HL-60/S4 (cell line): ENCODE data around the gene PYGM.

Experiments used
- in situ Hi-C: fragments of 300-500 bp; cut with MboI; formaldehyde crosslinking; loops from 2 replicates; pipeline ENCODE4 v1.14.3; 2022; ENCODE audit warnings: low sequenced_read_pairs

Gene PYGM

DNA sequence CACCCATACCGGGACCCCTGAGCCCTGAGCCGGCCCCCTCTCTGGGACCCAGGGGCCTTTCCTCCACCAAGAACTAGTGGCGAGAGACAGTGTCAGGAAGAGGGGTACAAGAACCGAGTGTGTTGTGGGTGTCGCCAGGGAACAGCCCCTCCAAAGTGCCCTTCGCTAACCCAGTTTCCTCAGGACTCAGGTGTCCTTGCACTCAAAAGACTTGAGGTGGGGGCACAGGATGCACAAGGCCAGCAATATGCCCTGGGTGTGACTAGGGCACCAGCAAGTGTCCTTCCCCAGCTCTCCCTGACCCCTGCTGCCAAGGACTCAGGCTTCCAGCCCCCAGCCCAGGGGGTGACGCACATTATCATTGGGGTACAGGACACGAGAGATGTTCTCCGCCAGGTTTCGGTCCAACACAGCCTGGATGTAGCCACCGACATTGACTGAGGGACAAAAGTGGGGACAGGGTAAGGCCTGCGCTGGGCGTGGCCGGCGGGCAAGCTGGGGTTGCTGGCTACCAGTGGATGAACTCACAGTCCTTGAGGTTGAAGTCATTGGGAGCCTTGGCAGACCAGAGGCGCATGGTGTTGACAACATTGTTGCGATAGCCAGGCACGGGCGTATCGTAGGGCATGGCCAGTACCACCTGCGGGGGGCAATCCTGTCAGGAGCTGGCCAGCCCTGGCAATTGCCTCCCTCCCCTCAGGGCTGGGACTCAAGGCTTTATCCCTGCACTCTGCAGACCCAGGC lies 4.7 kb downstream of the PYGM start:
- in situ Hi-C loops: no loop called here

DNA sequence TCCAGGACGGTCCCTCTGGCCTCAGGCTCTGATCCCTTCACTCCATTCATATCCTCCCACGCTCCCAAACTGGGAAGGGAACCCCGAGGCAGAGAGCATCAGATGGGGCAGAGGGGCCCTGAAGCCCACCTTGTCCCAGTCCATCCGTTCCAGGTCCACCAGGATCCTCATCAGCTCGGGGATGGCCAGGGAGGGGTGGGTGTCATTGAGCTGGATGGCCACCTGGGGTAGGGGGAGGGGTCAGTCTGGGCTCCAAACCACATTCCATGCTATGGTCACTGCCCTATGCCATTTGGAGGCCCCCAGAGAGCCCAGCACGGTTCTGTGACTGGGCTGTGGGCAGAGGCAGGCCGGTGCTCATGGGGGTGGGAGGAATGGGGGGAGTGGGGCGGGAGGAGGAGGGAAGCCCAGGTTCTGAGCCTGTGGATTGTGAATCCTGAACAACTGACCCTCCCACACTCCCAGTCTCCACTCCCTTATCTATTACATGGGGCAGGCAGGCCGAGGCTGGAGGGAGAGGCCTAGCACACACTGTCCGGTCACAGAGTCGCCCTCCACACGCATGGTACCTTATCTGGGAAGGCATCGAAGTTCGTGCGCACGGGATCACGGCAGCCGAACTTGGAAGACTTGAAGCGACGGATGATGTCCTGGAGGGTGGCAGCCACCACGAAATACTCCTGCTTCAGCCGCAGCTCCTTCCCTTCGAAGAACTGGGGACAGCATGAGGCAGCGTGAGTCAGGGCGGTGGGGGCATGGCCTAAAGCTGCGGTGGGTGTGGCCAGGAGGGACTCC lies 5.5 kb downstream of the PYGM start:
- in situ Hi-C loops: no loop called here

DNA sequence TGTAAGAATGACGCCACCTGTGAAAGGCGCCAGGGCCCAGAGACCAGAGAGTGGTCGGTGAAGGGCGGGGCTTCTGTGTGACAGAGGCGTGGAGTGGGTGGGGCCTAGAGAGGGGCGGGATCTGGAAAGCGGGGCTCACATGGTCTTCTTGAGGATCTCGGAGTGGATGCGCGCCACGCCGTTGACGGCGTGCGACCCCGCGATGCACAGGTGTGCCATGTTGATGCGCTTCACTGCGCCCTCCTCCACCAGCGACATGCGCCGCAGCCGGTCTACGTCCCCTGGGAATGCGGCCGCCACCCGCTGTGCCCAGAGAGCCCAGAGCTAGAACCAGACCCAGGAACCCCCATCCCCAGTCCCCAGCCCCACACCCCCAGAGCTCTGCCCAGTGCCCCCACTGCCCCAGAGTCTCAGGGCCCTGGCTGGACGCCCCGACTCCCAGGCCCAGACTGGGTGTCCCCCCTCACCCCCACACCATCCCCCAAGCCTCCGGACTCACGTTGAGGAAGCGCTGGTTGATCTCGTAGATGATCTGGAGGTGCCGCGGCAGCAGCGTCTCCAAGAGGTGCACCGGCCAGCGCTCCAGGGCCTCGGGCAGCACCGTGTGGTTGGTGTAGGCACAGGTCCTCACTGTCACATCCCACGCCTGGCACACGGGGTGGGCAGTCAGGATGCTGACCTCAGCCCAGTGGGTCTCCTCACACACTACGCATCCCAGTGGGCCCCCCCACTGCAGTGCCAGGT lies 6.2 kb downstream of the PYGM start:
- in situ Hi-C loops: no loop called here

DNA sequence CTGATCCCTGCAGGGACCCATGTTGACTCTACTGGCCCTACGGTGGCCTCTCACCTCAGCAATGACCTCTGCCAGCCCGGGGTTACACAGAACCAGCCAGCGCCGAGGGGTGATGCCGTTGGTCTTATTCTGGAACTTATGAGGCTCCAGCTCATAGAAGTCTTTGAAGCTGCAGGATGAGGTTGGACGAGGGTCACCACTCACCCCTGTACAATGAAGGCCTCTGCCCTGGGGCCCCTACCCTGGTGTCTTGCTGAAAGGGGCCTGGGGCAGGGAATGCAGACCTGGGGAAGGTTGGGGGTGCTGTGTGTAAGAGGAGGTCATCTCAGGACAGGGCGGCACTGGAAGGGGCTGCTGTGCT lies 6.8 kb downstream of the PYGM start:
- in situ Hi-C loops: no loop called here

DNA sequence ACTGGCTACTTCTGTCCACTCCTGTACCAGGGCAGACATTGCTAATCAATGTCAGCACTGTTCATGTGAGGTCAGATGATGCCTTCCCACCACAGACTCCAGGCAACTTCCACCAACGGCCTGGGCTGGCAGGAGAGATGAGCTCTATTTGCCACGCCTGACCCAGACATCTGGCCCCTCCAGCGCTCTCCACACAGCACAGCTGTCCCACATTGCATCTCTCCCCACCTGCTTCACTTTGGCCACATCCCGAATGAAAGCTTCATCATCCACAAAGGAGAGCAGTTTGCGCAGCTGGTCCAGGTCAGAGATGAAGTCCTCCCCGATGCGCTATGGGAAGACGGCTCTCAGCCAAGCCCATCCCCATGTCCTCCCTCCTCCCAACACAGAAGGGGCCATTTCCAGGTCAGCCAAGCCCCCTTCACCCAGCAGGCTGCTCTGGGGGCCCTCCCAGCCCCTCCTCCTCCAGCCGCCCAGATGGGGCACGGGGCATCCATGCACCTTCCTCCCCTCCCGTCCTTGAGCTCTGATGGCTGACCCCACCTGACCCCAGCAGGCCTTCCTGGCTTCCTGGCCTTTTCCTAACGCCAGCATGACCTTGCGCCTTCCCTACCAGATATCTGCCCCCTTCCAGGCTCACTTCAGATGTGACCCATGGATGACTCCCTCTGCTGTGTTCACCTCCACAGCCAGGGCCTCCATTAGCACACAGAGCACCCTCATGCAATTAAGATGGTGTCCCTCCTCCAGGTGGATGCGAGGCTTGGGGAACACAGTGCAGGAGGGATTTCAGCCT lies 7.4 kb downstream of the PYGM start:
- in situ Hi-C loops: no loop called here

DNA sequence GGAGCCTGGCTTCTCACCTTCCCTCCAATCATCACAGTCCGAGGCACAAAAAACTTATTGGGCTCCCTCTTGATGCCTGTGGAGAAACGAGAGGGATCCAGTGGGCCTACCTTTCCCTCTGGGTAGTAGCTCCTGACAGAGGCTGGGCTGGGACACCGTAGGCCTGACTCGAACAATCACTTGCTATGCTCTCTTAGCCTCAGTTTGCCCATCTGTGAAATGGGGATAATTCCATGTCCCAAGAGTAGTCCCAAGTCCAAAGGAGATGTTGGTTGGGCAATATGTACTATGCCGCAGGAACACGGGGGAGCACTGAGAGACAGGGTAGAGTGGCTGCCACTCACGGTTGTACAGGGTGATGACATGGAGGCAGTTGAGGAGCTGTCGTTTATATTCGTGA lies 8.2 kb downstream of the PYGM start:
- in situ Hi-C loops: no loop called here

DNA sequence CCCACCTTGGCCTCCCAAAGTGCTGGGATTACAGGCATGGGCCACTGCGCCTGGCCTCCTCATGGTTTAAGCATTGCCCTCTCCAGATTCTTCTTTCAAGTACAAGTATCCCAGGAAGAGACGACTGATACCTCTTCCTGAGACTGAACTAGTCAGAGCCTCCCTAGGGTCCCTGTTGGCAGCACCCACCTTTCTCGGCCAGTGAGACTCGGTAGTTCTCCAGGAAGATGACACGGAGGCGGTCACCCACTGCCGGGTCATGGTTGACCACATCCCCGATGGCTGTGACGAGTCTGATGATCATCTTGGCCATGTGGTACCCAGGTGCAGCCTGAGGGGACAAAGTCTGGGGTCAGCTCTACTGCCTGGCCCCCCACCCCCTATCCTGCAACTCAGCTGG lies 8.6 kb downstream of the PYGM start:
- in situ Hi-C loops: no loop called here

DNA sequence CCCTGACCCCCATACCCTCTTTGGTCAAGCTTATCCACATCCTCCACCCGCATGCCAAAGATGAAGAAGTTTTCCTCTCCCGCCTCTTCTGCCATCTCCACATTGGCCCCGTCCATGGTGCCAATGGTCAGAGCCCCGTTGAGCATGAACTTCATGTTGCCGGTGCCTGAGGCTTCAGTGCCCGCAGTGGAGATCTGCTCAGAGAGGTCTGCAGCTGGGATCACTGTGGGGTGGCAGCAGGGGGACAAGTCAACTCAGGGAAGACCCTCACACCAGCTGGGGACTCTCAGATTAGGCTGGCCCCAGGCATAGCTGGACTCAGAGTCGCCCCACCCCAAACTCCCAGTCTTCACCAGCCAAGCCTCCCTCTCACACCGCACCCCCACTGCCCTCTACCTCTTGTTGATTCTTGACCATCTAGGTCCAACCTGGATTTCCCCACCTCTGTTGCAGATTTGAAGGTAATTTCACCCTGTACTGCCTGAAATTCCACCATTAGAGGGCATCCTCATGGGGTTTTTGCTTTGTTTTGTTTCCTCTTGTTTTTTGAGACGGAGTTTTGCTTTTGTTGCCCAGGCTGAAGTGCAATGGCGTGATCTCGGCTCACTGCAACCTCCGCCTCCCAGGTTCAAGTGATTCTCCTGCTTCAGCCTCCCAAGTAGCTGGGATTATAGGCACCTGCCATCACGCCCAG lies 9.3 kb downstream of the PYGM start:
- in situ Hi-C loops: no loop called here

DNA sequence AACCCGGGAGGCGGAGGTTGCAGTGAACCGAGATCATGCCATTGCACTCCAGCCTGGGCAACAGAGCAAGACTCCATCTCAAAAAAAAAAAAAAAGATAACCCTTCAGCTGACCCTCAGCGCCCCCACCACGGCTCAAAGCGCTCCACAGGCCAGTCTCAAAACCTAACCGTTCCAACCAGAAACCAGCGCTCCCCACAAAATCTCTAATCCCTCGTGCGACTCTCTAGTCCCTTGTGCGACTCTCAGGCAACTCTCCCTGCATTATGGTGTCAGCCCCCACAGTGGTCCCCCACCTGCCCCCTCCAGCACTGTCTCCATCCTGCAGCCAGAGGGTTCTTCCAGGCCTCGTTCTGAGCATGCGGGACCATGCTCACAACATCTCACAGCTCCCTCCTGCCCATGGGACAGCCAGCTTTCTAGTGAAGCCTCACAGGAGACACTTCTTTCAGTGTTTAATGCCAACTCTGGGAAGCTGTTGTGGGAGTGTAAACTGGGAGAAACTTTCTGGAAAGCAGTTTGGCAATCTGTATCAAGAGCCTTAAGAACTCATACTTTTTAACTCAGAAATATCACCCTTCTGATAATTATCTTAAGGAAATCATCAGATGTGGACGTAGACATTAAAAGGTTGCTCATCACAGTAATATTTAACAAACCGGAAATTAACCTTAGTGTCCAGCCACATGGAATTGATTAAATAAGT lies 11.7 kb downstream of the PYGM start:
- in situ Hi-C loops: no loop called here

DNA sequence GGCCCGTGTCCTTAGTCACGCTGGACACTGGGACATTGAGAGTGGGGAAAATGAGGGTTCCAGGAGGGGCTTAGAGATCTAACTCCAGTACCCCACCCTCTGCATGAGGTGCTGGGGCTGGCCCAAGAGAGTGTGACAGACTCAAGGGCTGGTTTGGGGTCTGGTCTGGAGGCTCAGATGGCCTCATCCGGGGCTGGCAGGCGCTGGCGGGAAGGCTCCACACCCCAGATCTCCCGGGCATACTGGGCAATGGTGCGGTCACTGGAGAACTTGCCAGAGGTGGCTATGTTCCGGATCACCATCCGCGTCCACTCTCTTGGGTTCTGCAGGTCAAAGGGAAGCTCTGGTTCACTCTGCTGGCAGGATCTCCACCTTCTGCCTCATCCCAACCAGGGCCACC lies 13.3 kb downstream of the PYGM start:
- in situ Hi-C loops: no loop called here

DNA sequence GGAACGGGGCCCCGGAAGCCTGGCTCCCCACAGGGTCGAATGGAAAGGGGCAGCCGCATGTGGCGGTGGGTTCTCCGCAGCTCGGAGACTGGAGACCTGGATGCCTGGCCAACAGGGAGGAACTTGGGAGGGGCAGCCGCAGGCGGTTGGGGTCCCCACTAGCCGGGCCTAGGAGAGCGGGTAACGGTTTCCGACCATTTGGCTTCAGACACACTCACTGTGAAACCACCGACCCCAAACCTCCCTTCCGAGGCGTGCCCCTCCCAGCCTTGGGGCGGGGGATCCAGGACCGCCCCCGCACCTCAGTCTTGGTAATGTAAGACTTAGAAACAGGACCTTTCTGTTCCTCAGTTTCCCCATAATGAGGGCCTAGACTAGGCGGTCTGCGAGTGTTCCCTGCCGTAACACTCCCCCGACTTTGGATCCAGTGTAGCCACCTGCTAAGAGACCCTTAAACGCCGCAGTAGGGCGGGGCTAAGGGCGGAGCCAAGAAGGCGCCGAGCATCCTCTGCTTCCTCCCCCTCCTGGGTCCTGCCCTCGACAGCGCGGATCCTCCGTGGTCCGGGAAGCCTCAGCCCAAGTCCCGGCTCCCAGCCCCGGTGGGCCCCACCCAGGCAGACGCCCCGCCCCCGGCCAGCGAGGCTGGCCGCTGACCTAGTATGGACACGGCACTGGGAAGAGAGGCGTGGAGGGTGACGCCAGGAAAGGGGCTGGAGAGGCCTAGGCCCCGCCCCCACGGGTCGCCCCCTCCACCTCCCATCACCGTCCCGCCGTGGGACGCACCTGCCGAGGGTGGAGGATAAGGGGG lies 14.0 kb downstream of the PYGM start:
- in situ Hi-C loops: no loop called here

DNA sequence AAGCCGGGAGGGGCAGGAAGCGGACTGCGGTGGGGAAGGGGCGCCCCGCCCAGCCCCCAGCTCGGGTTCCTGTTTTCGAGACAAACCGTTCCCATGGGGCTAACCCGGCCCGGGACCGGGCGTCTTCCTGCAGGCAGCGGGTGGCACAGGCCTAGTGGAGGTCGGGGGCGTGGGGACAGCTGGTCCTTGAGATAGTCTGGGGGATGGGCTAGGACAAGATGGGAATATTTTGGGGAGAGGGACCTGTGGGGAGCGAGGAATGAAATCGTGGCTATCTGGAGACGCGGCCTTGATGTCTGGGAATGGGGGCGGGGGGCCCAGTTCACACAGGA lies 14.6 kb downstream of the PYGM start:
- in situ Hi-C loops: no loop called here

DNA sequence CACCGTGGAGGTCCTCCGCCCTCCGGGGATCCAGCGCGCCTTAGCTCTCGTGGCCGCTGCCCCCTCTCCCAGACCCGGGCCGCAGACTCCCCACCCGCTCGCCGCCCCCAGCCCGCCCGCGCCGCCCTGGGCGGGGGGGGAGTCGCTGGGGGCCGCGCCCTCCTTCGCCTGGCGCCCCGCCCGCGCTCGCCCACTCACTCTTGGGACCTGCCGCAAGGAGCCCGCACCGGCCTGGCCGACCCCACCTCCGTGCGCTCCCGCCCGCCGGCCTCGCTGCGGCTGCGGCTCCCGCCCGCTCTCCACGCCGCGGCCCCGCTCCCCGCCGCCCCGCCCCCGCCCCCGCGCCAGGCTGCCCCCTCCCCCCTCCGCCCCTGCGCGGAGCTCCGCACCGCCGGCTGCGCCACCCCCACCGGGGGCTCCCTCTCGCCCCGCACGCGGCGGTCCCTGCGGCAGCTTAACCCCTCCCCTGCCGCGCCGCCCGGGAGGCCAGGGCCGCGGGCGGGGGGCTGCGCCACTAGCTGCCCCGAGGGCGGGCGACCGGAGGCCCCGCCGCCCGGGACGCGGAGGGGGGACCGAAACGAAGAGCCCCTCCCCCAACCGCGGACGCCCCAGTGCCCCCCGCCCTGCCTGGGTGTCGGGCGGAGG lies 15.1 kb downstream of the PYGM start:
- in situ Hi-C loops: no loop called here

DNA sequence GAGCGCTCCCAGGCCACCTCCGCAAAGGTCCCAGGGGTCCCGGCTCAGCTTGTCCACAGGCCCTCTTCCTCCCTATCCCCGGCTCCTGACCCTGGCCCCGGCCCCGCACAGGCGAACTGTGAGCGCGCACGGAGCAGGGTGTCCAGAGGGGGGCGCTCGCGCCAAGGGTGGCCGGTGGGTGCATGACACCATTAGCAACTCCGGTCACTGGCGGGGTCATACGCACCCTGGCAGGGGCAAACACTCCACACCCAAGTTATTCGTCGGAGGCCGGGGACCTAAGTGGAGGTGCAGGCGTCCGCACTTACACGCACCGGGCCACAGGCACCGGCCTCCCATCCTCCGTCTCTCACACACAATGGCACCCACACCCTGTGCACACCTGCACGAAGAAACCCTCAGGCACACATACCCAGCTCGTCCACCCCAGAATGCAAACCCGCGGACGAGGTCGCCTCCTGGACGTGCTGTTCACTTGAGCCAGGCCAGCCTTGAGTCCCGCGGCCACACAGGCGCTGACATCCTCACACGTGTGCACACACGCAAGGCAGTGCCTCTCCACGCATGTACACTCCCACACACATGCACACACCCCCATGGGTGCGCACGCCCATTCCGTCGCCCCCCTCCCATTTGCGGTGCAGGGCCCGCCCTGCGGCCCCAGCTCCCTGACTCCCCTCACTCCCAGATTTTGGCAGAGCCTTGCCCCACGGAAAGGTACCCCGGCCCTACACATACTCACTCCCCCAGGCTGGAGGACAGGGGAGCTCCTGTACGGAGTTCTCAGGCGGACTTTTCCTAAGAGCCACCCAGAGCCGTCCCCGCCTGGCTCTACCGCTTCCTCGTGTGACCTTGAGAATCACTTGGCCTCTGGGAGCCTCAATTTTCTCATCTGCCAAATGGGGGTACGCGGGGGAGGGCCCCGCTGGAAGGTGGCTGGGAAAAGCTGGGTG lies 15.9 kb downstream of the PYGM start, which contains the start of gene RASGRP2:
Gene RASGRP2 (minus strand): TSS at position 552 of the 953 bp plus-strand sequence. CDS start 1,276 bp downstream, outside the sequence.
- in situ Hi-C loops: no loop called here

DNA sequence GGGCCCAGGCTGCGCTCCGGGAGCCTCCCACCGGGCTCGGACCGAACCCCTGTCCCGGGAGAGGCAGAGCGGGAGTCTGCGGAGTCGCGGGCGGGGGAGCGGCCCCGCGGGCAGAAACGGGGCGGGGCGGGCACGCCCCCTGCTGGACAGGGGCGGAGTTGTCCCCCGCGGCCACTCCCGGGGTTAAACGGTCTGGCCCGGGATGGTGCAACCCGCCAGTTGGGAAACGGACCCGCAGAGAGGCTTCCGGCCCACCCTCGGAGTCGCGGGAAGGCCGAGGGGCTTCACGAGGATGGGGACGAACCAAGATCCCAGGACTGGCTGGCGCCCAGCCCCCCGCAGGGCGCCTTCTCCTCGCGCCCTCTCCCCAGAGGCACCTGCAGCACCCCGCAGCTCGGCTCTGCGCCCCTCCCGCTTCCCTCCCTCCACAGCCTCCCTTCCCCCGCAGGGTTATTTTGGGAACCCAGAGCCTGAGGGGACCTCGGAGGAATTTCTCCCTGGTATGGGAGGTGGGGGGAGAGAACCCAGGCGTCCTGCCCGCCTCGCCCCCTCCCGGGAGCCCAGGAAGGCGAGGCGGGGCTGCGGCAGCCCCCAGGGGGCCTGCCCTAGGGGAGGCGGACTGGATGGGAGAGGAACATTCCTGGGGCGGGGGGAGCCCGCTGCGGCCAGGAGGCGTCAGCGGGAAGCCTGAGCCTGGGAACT lies 16.7 kb downstream of the PYGM start:
- in situ Hi-C loops: no loop called here

DNA sequence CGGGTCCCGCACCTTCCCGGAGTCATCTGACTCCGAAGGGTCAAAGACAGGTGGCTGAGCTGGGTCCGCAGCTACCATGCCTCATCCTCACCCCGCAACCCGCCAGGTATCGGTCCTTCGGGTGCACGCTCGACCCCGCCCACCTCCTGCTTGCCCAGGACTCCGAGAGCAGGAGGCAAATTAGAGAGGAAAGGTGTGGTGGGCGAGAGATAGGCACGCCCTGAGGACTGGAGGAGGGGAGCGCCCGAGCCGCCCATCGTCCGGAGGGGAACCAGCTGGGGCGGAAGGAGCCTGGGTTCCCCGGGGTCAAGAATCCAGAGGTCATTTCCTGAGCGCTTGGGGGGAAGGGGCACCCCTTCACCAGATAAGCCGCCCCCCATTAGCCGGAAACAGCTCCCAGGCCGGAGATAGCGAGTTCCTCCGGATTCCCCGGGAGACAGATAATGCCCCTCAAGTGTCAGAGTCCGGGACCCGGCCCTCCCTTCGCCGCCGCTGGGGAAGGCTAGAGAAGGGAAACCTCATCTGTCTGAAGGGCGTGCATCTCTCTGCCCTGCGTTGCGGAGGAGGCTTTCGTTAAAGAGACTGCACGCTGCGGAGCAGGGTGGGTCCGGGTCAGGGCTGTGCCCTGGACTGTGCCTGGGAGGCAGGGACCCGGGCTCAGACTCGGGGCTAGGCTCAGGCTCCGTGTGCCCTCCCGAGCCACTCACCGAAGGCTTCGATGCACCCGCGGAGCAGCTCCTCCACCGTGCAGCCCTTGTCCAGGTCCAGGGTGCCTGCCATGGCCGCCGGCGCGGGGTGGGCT lies 17.5 kb downstream of the PYGM start:
- in situ Hi-C loops: no loop called here
